MM.1S (cell line): ENCODE data around the gene ELF4.

Experiments used
- DNase-seq: peaks from one replicate; pipeline ENCODE4 v3.0.0-alpha.2; 2015
- H2AFZ ChIP-seq: fragments of 300-600 bp; sonication (generic); 2 replicates; pipeline ENCODE4 v1.6.0; 2016; ENCODE audit warnings: antibody characterized with exemption, low read length
- H3F3A ChIP-seq: fragments of 300-600 bp; sonication (generic); 2 replicates; pipeline ENCODE4 v1.6.1; 2016; ENCODE audit warnings: mild to moderate bottlenecking, antibody characterized with exemption, low read length, moderate library complexity, mixed read lengths; ENCODE audit not compliant: insufficient read depth
- H3K27ac ChIP-seq: fragments of 300-600 bp; sonication (generic); 2 replicates; pipeline ENCODE4 v1.5.1; 2016; ENCODE audit warnings: mild to moderate bottlenecking, low read length
- H3K27me3 ChIP-seq: fragments of 300-600 bp; sonication (generic); replicated peaks from 2 replicates; pipeline ENCODE4 v1.6.0; 2016; ENCODE audit warnings: low read length; ENCODE audit not compliant: insufficient read depth
- H3K36me3 ChIP-seq: fragments of 300-600 bp; sonication (generic); replicated peaks from 2 replicates; pipeline ENCODE4 v1.6.1; 2016; ENCODE audit warnings: mild to moderate bottlenecking, low read length, mixed read lengths; ENCODE audit not compliant: insufficient read depth
- H3K4me1 ChIP-seq: fragments of 300-600 bp; sonication (generic); 2 replicates; pipeline ENCODE4 v1.6.1; 2016; ENCODE audit warnings: low read length, mixed read lengths
- H3K4me2 ChIP-seq: fragments of 300-600 bp; sonication (generic); 2 replicates; pipeline ENCODE4 v1.6.0; 2016; ENCODE audit warnings: low read depth, low read length
- H3K4me3 ChIP-seq: fragments of 300-600 bp; sonication (generic); 2 replicates; pipeline ENCODE4 v1.5.1; 2016; ENCODE audit warnings: low read length, mixed read lengths
- H3K79me2 ChIP-seq: fragments of 300-600 bp; sonication (generic); 2 replicates; pipeline ENCODE4 v1.6.1; 2016; ENCODE audit warnings: mixed run types, low read length, mixed read lengths
- H3K9ac ChIP-seq: fragments of 300-600 bp; sonication (generic); 2 replicates; pipeline ENCODE4 v1.6.1; 2016; ENCODE audit warnings: low read length, mixed read lengths
- H3K9me2 ChIP-seq: fragments of 300-600 bp; sonication (generic); replicated peaks from 2 replicates; pipeline ENCODE4 v1.6.1; 2016; ENCODE audit warnings: mild to moderate bottlenecking, low read length, mixed read lengths; ENCODE audit not compliant: insufficient read depth
- H3K9me3 ChIP-seq: fragments of 300-600 bp; sonication (generic); replicated peaks from 2 replicates; pipeline ENCODE4 v1.6.1; 2016; ENCODE audit warnings: mild to moderate bottlenecking, low read length, mixed read lengths; ENCODE audit not compliant: insufficient read depth
- H4K20me1 ChIP-seq: fragments of 300-600 bp; sonication (generic); 2 replicates; pipeline ENCODE4 v1.6.1; 2016; ENCODE audit warnings: mild to moderate bottlenecking, low read length, moderate library complexity, mixed read lengths; ENCODE audit not compliant: insufficient read depth
- EZH2 ChIP-seq: fragments of 300-600 bp; sonication (generic); optimal IDR thresholded peaks from 2 replicates; pipeline ENCODE3; 2017; ENCODE audit warnings: low read depth, mild to moderate bottlenecking, antibody characterized with exemption, low read length, mixed read lengths
- EZH2phosphoT487 ChIP-seq: fragments of 300-600 bp; sonication (generic); IDR thresholded peaks from 2 replicates; pipeline ENCODE4 v1.6.1; 2018; ENCODE audit warnings: antibody characterized with exemption, low read length
- TF ChIP-seq, protein P1 (sequence below): fragments of 300-600 bp; sonication (generic); IDR thresholded peaks from 2 replicates; pipeline ENCODE4 v1.5.1; 2016; ENCODE audit warnings: antibody characterized with exemption, low read length, mixed read lengths

Gene ELF4

DNA sequence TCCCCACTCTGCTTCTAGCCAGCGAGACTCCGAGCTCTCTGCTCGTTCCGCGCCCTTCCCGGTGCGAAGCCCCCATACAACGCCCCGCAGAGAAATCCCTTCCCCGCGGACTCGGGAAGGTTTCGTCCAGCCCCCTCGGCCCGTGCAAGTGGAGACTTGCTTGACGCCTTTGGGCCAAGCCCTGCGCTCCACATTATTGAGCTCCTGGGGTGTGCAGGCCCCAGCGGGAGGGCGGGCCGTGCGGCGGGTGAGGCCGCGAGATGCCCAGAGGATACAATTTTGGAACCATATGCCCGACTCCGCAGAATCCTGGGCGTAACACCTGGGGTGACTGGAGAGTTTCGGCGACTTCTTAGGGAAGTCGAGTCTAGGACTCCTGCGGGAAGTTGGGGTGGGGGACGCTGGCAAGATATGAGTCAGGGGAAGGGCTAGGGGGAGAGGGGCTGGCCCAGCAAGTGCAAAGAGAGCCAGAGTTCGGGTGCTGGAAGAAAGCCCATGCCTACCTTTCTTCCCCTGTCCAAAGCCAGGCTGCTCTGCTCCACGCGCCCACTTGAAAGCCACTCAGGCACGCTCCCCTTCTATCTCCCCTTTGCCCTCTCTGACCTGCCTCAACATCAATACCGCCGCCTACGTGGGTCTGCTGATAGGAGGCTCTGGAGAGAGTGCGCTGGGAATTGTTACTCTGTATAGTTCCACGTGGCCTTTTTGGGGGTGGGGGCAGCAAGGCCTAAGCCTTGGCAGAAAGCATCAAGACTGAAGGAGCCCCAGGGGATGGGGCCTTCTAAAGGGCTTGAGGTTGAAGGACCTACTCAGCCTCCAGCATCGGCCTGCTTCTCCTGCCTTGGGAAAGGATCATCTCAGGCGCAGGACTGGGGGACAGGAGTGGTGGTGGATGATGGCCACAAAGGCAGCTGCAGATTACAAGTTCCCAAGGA, 1.2 kb upstream of the ELF4 start:
- Histone ChIP-seq H3F3A (no peaks in the 10 kb centered on the region), H4K20me1 (no peaks in the 10 kb centered on the region), H3K4me2 (no peak overlapping the region), H3K27ac (no peak overlapping the region), H3K27me3 (no peaks in the 10 kb centered on the region), H3K9me2 (no peaks in the 10 kb centered on the region), H3K4me1 (no peaks in the 10 kb centered on the region), H3K36me3 (no peaks in the 10 kb centered on the region), H3K9me3 (no peaks in the 10 kb centered on the region), H3K79me2 (peaks cover 27% of the 10 kb centered on the region), H3K4me3 (no peak overlapping the region), H3K9ac (no peak overlapping the region), H2AFZ (no peak overlapping the region)
- DNase-seq: no peak
- TF ChIP-seq, protein P1, sequence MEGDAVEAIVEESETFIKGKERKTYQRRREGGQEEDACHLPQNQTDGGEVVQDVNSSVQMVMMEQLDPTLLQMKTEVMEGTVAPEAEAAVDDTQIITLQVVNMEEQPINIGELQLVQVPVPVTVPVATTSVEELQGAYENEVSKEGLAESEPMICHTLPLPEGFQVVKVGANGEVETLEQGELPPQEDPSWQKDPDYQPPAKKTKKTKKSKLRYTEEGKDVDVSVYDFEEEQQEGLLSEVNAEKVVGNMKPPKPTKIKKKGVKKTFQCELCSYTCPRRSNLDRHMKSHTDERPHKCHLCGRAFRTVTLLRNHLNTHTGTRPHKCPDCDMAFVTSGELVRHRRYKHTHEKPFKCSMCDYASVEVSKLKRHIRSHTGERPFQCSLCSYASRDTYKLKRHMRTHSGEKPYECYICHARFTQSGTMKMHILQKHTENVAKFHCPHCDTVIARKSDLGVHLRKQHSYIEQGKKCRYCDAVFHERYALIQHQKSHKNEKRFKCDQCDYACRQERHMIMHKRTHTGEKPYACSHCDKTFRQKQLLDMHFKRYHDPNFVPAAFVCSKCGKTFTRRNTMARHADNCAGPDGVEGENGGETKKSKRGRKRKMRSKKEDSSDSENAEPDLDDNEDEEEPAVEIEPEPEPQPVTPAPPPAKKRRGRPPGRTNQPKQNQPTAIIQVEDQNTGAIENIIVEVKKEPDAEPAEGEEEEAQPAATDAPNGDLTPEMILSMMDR: no peak
- TF ChIP-seq EZH2 (no peak), EZH2phosphoT487 (no peak)

DNA sequence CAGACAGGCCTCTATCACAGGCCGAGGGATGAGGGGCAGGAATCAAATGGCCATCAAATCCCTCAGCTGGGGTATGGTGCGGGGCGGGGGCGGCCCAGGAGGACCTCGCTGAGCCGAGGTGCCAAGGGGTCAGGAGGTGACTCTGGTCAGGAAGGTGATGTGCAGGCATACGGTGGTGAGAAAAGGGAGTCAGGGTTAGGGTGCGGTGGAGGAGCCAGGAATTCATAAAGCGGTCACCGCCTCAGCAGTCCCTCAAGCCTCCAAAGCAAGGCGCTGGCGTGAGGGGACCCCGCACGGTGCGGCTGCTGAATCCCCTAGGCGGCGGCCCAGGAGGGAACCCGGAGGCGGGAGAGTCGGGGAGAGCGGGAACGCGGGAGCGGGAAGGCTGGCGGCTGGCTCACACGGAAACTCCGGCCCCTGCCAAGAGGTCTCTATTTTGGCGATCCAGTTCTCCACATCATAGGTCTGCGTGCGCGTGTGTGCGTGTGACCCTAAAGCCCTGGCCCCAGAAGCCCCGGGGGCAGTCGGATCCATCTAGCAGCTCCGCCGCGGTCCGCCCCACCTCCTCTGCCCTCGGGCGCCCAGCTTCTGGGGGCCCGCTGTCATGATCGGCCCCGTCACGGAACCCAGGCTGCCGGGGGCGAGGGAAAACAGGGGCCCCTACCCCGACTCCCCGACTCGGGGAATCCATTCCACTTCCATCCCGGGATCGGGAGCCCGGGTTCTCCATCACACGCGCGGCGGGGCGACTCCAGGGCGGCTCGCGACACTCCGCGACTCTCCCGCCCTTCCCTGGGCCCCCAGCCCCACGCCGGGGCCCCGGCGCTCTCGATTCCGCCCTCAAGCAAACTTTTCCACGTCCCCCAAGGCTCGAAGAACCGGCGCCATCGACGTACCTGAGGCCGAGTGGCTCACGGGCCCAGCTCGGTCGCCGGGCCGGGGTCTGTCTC, 593 bp downstream of the ELF4 start:
- DNase-seq: no peak
- Histone ChIP-seq H3K4me2 (peak overlapping the region; percentile 66), H3K4me1 (no peaks in the 10 kb centered on the region), H3K9me2 (no peaks in the 10 kb centered on the region), H4K20me1 (no peaks in the 10 kb centered on the region), H3K4me3 (peak overlapping the region; percentile 69), H3K79me2 (peaks cover 33% of the 10 kb centered on the region), H3F3A (no peaks in the 10 kb centered on the region), H3K27me3 (no peaks in the 10 kb centered on the region), H3K36me3 (no peaks in the 10 kb centered on the region), H3K9ac (peak overlapping the region; percentile 73), H3K27ac (no peak overlapping the region; the same call in 1 of the 2 replicates), H3K9me3 (no peaks in the 10 kb centered on the region), H2AFZ (peak overlapping the region; percentile 63)
- TF ChIP-seq, protein P1: no peak
- TF ChIP-seq EZH2 (no peak), EZH2phosphoT487 (no peak)

DNA sequence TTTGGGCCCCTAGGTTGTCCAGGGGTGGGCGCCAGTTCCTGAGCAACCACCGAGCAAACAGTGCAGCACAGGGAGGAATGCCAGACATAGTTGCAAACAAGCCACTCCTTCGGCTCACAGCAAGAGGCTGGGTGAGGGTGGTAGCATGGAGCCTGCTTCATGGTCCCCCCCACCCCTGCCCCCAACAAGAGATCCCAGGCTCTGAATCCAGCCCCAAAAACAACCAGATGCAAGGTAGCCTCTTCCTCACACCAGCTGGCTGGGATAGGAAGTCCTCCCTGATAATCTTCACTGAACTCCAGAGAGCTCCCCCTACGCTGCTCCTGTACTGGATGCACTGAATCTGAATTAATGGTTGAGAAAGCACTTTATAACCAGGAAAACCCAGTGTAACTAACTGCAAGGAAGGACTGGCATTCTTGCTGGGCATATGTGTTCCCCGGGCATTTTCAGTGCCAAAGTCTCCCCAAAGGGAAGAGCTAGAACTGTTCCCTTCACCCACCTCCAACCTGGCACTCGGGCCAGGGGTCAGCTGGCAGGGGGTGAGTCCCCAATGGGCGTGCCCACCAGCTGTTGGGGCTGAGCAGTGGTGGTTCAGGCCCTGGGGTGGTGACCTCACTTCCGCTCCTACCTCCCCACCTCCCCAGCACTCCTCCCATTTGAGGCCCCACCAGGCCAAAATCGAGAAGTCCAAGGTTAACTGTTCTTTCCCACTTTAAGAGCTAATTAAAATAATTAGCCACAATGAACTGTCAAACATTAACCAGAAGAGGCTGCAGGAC, 1.5 kb downstream of the ELF4 start:
- no peaks in the 10 kb centered on the region for H3K9me3 ChIP-seq
- H3K4me3 ChIP-seq: peak overlapping the region; percentile 69; the same call in 1 of the 2 replicates
- peak overlapping the region; percentile 66 for H3K4me2 ChIP-seq
- no peak overlapping the region for H3K27ac ChIP-seq
- H3K4me1 ChIP-seq: no peaks in the 10 kb centered on the region
- TF ChIP-seq, protein P1: no peak
- TF ChIP-seq EZH2: no peak
- TF ChIP-seq EZH2phosphoT487: no peak
- no peaks in the 10 kb centered on the region for H3K36me3 ChIP-seq
- no peak overlapping the region for H2AFZ ChIP-seq
- DNase-seq: no peak
- H3F3A ChIP-seq: no peaks in the 10 kb centered on the region
- H3K79me2 ChIP-seq: peaks cover 38% of the 10 kb centered on the region
- no peaks in the 10 kb centered on the region for H4K20me1 ChIP-seq
- H3K9ac ChIP-seq: peak overlapping the region; percentile 73; the same call in 1 of the 2 replicates
- H3K9me2 ChIP-seq: no peaks in the 10 kb centered on the region
- H3K27me3 ChIP-seq: no peaks in the 10 kb centered on the region
